GM12801 (cell line): Measurements from ENCODE around the gene IFIT3.

Experiments
- TF ChIP-seq, protein P1 (sequence below): IDR thresholded peaks from one replicate; pipeline ENCODE4 v1.5.1; 2011; ENCODE audit warnings: control low read depth; ENCODE audit not compliant: insufficient read length; ENCODE audit errors: extremely low read depth

The IFIT3 gene

DNA sequence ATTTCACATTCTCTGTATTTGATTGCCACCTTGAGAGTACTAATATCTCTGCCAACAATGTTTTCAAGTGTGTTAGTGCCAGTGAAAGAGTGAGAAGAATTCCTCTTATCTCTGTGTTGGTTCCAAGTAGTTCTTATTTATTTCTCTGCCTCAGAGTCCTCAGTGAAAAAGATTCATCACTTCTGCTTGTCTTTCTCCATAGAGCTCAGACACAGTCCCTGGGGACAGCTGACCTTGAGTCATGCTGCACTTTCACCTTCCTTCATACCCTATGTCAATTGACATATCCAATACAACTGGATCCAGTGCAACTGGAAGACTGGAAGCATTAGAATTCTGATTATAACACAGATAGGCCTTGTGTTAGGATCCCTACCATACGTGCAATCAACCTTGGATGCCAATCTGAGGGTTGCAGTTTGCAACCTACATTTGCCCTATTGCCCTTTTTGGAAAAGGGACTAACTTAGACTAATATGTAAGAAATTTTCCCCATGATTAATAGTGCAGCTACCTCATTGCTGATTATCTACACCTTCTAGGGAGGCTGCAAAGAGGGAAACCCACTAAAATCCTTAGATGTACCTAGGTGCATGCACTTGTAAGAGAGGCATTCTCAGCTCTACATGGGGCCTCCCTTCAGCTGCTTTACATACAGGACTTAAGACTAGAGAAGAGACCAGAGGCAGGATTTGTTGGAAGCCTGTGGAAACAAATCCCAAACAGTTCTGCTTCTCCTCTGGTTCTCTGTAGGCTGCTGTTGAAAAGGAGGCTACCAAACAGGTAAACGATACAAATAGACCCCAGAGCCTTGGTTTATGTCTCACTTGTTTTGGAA, 17.5 kb upstream of the IFIT3 start:
- TF ChIP-seq, protein P1, sequence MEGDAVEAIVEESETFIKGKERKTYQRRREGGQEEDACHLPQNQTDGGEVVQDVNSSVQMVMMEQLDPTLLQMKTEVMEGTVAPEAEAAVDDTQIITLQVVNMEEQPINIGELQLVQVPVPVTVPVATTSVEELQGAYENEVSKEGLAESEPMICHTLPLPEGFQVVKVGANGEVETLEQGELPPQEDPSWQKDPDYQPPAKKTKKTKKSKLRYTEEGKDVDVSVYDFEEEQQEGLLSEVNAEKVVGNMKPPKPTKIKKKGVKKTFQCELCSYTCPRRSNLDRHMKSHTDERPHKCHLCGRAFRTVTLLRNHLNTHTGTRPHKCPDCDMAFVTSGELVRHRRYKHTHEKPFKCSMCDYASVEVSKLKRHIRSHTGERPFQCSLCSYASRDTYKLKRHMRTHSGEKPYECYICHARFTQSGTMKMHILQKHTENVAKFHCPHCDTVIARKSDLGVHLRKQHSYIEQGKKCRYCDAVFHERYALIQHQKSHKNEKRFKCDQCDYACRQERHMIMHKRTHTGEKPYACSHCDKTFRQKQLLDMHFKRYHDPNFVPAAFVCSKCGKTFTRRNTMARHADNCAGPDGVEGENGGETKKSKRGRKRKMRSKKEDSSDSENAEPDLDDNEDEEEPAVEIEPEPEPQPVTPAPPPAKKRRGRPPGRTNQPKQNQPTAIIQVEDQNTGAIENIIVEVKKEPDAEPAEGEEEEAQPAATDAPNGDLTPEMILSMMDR, result no peak

DNA sequence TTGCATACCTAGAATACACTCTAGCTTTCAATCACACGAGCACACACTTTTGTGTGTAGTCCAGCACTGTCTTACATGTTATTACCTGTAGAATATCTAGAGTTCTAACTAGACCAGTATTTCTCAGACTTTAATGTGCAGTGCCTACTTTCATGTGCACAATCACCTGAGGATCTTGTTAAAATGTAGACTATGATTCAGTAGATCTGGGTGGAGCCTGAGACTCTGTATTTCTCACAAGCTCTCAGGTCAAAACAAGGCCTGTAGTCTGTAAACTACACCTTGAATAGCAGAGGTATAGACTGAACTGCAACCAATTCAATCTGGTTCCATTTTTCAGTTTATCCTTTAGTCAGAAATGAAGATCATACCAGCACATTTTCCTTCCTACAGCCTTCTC, 14.8 kb upstream of the IFIT3 start:
- TF ChIP-seq, protein P1, result no peak

DNA sequence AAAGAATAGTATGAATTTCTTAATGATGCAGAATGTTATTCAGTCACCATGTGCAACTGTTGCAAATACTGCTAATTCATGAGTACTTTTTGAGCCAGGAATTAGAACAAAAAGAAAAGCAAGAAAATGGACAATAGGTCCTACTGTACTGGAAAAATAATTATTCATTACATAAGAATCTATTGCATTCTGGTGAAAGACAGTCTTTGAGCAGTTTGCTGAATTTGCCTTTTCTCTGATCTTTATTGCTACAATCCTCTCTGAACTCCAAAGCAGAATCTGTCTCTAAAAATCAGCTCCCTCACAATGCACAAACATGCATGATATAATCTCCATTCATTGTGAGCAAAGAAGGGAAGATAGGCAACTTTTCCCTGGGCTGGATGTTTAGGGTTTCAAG, 13.1 kb upstream of the IFIT3 start:
- TF ChIP-seq, protein P1, result no peak

GRCh38 chr10:89329151-89329550, 1.4 kb downstream of the IFIT3 start:
- TF ChIP-seq, protein P1, result no peak

- TF ChIP-seq, protein P1, result no peak
Observed at GRCh38 chr10:89330537-89331212, 2.9 kb downstream of the IFIT3 start.

DNA sequence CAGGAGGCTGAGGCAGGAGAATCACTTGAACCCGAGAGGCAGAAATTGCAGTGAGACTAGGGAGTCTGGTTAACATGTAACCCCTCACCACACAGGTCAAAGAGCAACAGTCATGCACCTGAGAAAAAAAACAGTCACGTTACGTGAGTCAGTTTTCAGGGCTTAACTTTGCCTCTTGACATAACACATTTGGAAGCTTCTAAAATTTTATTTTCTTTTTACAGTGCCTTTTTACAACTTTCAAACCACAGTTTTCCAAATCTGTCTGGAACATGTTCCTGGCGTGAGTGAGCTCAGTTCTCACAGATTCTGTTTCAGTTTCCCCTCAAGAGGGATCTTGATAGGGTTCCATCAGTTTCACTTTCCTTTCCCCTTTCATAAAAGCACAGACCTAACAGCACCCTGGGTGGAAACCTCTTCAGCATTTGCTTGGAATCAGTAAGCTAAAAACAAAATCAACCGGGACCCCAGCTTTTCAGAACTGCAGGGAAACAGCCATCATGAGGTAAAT, 4.4 kb downstream of the IFIT3 start:
- TF ChIP-seq, protein P1, result no peak

DNA sequence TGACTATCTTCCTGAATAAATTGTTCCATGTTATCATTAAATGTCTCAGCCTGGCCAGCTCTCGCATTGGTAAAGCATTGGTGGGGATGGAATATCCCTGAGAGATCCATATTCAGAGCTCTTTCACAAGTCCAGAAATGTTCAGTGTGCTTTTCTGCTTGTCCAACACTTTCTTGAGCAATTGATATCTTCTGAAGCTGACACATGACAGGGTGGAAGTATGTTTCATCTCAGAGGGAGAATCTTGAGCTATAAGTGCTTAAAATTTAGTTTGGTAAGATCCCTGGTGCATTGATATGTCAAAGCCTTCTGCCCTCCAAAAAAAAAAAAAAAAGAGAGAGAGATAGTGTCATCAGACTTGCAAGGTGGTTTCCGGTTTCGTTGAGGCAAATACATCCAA, 7.4 kb downstream of the IFIT3 start:
- TF ChIP-seq, protein P1, result no peak
